Erythroblast (primary cell): ENCODE measurements around the gene NOBOX.
A peak's percentile ranks its signal among the peaks of the same experiment; 100 is the strongest.

ENCODE experiments used
- DNase-seq, 2 experiments: peaks; one replicate each; lab custom pipeline; 2025; lab: John Stamatoyannopoulos, UW
- GATA1 ChIP-seq: IDR thresholded peaks from 2 replicates; pipeline ENCODE4 v1.6.1; 2011; ENCODE audit warnings: low read depth, mild to moderate bottlenecking, control low read depth, low read length, moderate library complexity
- POLR2A ChIP-seq: IDR thresholded peaks from 2 replicates; pipeline ENCODE4 v1.6.1; 2011; ENCODE audit warnings: mild to moderate bottlenecking, low read length

NOBOX gene

GRCh38 chr7:144407266-144407931 lies 3.9 kb upstream of the NOBOX start:
- DNase-seq, result no peak
- TF ChIP-seq POLR2A (no peak), GATA1 (no peak)

GRCh38 chr7:144404946-144405345 lies 1.5 kb upstream of the NOBOX start:
- DNase-seq, result no peak
- TF ChIP-seq GATA1, result no peak
- TF ChIP-seq POLR2A, result no peak

- TF ChIP-seq GATA1 (no peak), POLR2A (no peak)
- DNase-seq, result no peak
Measured at GRCh38 chr7:144403102-144403501, 391 bp downstream of the NOBOX start.

GRCh38 chr7:144401490-144401889 lies 2.0 kb downstream of the NOBOX start:
- TF ChIP-seq GATA1 (no peak), POLR2A (no peak)
- no peak for DNase-seq

- no peak for TF ChIP-seq POLR2A
- no peak for TF ChIP-seq GATA1
Measured at GRCh38 chr7:144399946-144400345, 3.5 kb downstream of the NOBOX start.

GRCh38 chr7:144398911-144399310 lies 4.6 kb downstream of the NOBOX start:
- TF ChIP-seq POLR2A (no peak), GATA1 (no peak)
- no peak for DNase-seq

More at GRCh38 chr7:144399946-144400345, 3.5 kb downstream of the NOBOX start:
- DNase-seq, result no peak

GRCh38 chr7:144398291-144398690 lies 5.2 kb downstream of the NOBOX start:
- TF ChIP-seq POLR2A (no peak), GATA1 (no peak)
- DNase-seq, result no peak

GRCh38 chr7:144397086-144397485 lies 6.4 kb downstream of the NOBOX start:
- DNase-seq, result no peak
- TF ChIP-seq GATA1 (no peak), POLR2A (no peak)

- TF ChIP-seq GATA1, result no peak
- TF ChIP-seq POLR2A, result no peak
- DNase-seq, result peak; percentile 26 to 52
Measured at GRCh38 chr7:144391823-144392255, 11.7 kb downstream of the NOBOX start.

GRCh38 chr7:144391014-144391413 lies 12.5 kb downstream of the NOBOX start:
- DNase-seq, result no peak
- no peak for TF ChIP-seq GATA1
- TF ChIP-seq POLR2A, result no peak

GRCh38 chr7:144390481-144390880 lies 13.0 kb downstream of the NOBOX start:
- TF ChIP-seq GATA1 (no peak), POLR2A (no peak)
- no peak for DNase-seq

GRCh38 chr7:144388950-144389349 lies 14.5 kb downstream of the NOBOX start:
- TF ChIP-seq POLR2A (no peak), GATA1 (no peak)
- no peak for DNase-seq

GRCh38 chr7:144386741-144387140 lies 16.8 kb downstream of the NOBOX start:
- DNase-seq, result no peak
- no peak for TF ChIP-seq POLR2A
- no peak for TF ChIP-seq GATA1

GRCh38 chr7:144384555-144385245 lies 18.8 kb downstream of the NOBOX start:
- TF ChIP-seq GATA1, result no peak
- no peak for TF ChIP-seq POLR2A
- no peak for DNase-seq

- no peak for DNase-seq
- no peak for TF ChIP-seq GATA1
- TF ChIP-seq POLR2A, result no peak
Measured at GRCh38 chr7:144384071-144384470, 19.4 kb downstream of the NOBOX start.
